Lung (tissue), 12 donors: ENCODE measurements around the gene SPATS2. TPM values are rescaled to one million over a fixed set of nuclear protein-coding genes. Genes with fewer than 3 reads are reported as not detected.

Source experiments
- ATAC-seq: fragments of 200-7000 bp; cut with Tn5 transposase; one replicate; pipeline ENCODE4 v1.9.1; 2020; ENCODE audit warnings: moderate number of reproducible peaks; ENCODE audit not compliant: insufficient read depth, low FRiP score
- DNase-seq, 3 donors: peaks; one replicate each; pipeline ENCODE4 v3.0.0-alpha.2; 2013 to 2017
- H3K27ac ChIP-seq, 2 donors: one replicate each; pipeline ENCODE4 v1.5.1; 2013; ENCODE audit warnings: mild to moderate bottlenecking in 2 of 2, moderate library complexity in 2 of 2, control low read depth in 1 of 2, inconsistent platforms in 1 of 2, low read depth in 1 of 2, low read length in 1 of 2
- H3K27me3 ChIP-seq, 3 donors: one replicate each; pipeline ENCODE4 v1.5.1; 2013; ENCODE audit warnings: low read length in 2 of 3; ENCODE audit not compliant: control insufficient read depth in 3 of 3, insufficient read depth in 3 of 3
- H3K36me3 ChIP-seq, 4 donors: one replicate each; pipeline ENCODE4 v1.5.1; 2013; ENCODE audit warnings: low read length in 4 of 4, mild to moderate bottlenecking in 1 of 4, moderate library complexity in 1 of 4; ENCODE audit not compliant: control insufficient read depth in 4 of 4, insufficient read depth in 4 of 4
- H3K4me1 ChIP-seq, 5 donors: one replicate each; pipeline ENCODE4 v1.5.1; 2013; ENCODE audit warnings: low read length in 5 of 5, mild to moderate bottlenecking in 2 of 5, moderate library complexity in 1 of 5; ENCODE audit not compliant: control insufficient read depth in 5 of 5, insufficient read depth in 5 of 5
- H3K4me3 ChIP-seq: one replicate; pipeline ENCODE4 v1.5.1; 2013; ENCODE audit warnings: mild to moderate bottlenecking, control low read depth, moderate library complexity
- H3K9ac ChIP-seq, 2 donors: one replicate each; pipeline ENCODE4 v1.5.1; 2013; ENCODE audit warnings: low read length in 2 of 2, control low read depth in 1 of 2; ENCODE audit not compliant: insufficient read depth in 1 of 2
- H3K9me3 ChIP-seq, 4 donors: one replicate each; pipeline ENCODE4 v1.5.1; 2013; ENCODE audit warnings: low read length in 3 of 4, mild to moderate bottlenecking in 1 of 4, moderate library complexity in 1 of 4; ENCODE audit not compliant: control insufficient read depth in 4 of 4, insufficient read depth in 3 of 4
- CTCF ChIP-seq: IDR thresholded peaks from 2 replicates; pipeline ENCODE4 v1.5.1; 2012; ENCODE audit warnings: mild to moderate bottlenecking; ENCODE audit errors: control extremely low read depth, extremely low read depth
- WGBS, 2 donors: extraction: QIAGEN DNeasy Blood & Tissue Kit; methylation state at CpG; one replicate each; pipeline ENCODE4 v1.1.7; 2013; 5-methylcytosine and 5-hydroxymethylcytosine counted together
- polyA plus RNA-seq, 2 donors: library from polyadenylated mRNA; stranded (reverse); fragments of 200-250 nt; gene quantifications; one replicate each; pipeline ENCODE4 v1.2.1, GENCODE V29; 2013
- total RNA-seq, 2 donors: library from RNA; depleted of rRNA in 1 of 2; stranded (reverse); fragments of >200 nt in 1 of 2; gene quantifications; one replicate each; pipeline ENCODE4 v1.2.1, GENCODE V29; 2014 to 2021
- donor health status: control.
- donor health status: control.
- donor health status: Bipolar disorder and iron deficiency.
- donor health status: healthy.
- donor health status: DM: yes; HTN: yes; CAD: no.

Gene SPATS2
- total and polyA plus RNA-seq, 4 donors, result 6.6 to 48.8 (median 10.0) TPM

GRCh38 chr12:49546481-49546880 lies 179.2 kb downstream of the SPATS2 start:
- WGBS, 2 donors, result 67 to 90% methylated on average over 3 of the region's 3 CpGs
- Histone ChIP-seq H3K9ac (no peak overlapping the region), H3K9me3 (no peaks in the 10 kb centered on the region), H3K4me1 (peaks cover 0 to 14% (median 7%) of the 10 kb centered on the region in 5 donors), H3K27me3 (peaks cover 0 to 42% (median 23%) of the 10 kb centered on the region in 3 donors), H3K36me3 (no peaks in the 10 kb centered on the region), H3K27ac (no peak overlapping the region), H3K4me3 (no peak overlapping the region)
- ATAC-seq (no peak), DNase-seq (no peak)
- TF ChIP-seq CTCF, result no peak

GRCh38 chr12:49547090-49547690 lies 179.9 kb downstream of the SPATS2 start:
- Histone ChIP-seq H3K9me3 (no peaks in the 10 kb centered on the region), H3K27ac (no peak overlapping the region), H3K4me3 (no peak overlapping the region), H3K4me1 (peaks cover 0 to 14% (median 7%) of the 10 kb centered on the region in 5 donors), H3K27me3 (peaks cover 0 to 42% (median 21%) of the 10 kb centered on the region in 3 donors), H3K9ac (no peak overlapping the region), H3K36me3 (no peaks in the 10 kb centered on the region)
- no peak for TF ChIP-seq CTCF
- ATAC-seq (no peak), DNase-seq (no peak)
- 80 to 85% methylated on average over 7 of the region's 7 CpGs for WGBS, 2 donors

GRCh38 chr12:49548481-49548821 lies 181.2 kb downstream of the SPATS2 start:
- Histone ChIP-seq H3K27me3 (peaks cover 0 to 35% (median 20%) of the 10 kb centered on the region in 3 donors), H3K9me3 (no peaks in the 10 kb centered on the region)
- WGBS, 2 donors, result 34 to 35% methylated on average over 8 of the region's 8 CpGs

More at GRCh38 chr12:49548481-49548821, 181.2 kb downstream of the SPATS2 start:
- TF ChIP-seq CTCF, result no peak
- Histone ChIP-seq H3K4me1 (peaks cover 0 to 14% (median 7%) of the 10 kb centered on the region in 5 donors), H3K36me3 (no peaks in the 10 kb centered on the region), H3K27ac (no peak overlapping the region), H3K9ac (peak overlapping the region in 1 of 2 donors; percentile 7), H3K4me3 (no peak overlapping the region)
- ATAC-seq, result no peak
- no peak for DNase-seq
